Measurements from ENCODE around the gene KLHL40.

The KLHL40 gene, protein sequence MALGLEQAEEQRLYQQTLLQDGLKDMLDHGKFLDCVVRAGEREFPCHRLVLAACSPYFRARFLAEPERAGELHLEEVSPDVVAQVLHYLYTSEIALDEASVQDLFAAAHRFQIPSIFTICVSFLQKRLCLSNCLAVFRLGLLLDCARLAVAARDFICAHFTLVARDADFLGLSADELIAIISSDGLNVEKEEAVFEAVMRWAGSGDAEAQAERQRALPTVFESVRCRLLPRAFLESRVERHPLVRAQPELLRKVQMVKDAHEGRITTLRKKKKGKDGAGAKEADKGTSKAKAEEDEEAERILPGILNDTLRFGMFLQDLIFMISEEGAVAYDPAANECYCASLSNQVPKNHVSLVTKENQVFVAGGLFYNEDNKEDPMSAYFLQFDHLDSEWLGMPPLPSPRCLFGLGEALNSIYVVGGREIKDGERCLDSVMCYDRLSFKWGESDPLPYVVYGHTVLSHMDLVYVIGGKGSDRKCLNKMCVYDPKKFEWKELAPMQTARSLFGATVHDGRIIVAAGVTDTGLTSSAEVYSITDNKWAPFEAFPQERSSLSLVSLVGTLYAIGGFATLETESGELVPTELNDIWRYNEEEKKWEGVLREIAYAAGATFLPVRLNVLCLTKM

DNA sequence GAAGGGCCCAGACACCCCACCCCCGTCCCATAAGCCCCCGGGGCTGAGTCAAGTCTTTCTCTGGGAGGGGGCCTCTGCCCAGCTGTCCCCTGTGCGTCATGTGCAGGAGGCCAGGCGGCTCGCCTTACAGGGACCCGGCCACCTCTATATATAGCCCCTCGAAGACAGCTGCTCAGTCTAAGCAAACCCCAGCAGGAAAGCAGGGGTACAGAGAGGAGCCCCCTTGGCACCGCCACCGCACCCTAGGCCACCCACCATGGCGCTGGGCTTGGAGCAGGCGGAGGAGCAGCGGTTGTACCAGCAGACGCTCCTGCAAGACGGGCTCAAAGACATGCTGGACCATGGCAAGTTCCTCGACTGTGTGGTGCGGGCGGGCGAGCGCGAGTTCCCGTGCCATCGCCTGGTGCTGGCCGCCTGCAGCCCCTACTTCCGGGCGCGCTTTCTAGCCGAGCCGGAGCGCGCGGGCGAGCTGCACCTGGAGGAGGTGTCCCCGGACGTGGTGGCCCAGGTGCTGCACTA lies at the start of gene KLHL40:
TSS of gene KLHL40 (plus strand) at position 175 of the 519 bp plus-strand sequence. CDS start at position 257, 82 bp downstream.
- no peak for DNase-seq (ENCODE audit: extremely low read depth in 1 of 2, low read depth in 1 of 2)

DNA sequence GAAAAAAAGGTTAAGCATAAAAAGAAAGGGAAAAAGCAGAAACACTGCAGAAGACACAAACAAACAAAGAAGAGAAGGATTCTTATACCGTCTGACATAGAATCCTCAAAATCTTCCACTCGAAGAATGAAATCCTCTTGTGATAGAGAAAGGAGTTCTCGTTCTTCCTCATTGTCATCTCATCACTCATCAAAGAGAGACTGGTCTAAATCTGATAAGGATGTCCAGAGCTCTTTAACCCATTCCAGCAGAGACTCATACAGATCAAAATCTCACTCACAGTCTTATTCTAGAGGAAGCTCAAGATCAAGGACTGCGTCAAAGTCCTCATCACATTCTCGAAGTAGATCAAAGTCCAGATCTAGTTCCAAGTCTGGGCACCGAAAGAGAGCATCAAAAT lies 48.3 kb upstream of the KLHL40 start:
- no peak for DNase-seq (ENCODE audit: extremely low read depth in 1 of 2, low read depth in 1 of 2)

DNA sequence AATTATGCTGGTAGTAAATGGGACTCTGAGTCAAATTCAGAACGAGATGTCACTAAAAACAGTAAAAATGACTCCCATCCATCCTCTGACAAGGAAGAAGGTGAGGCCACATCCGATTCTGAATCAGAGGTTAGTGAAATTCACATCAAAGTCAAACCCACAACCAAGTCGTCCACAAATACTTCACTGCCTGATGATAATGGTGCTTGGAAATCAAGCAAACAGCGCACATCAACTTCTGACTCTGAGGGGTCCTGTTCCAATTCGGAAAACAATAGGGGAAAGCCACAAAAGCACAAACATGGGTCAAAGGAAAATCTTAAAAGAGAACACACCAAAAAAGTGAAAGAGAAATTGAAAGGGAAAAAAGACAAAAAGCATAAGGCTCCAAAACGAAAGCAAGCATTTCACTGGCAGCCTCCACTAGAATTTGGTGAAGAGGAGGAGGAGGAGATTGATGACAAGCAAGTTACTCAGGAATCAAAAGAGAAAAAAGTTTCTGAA lies 46.9 kb upstream of the KLHL40 start:
- DNase-seq (ENCODE audit: extremely low read depth in 1 of 2, low read depth in 1 of 2), result peak in 1 of 2 donors; percentile 47

DNA sequence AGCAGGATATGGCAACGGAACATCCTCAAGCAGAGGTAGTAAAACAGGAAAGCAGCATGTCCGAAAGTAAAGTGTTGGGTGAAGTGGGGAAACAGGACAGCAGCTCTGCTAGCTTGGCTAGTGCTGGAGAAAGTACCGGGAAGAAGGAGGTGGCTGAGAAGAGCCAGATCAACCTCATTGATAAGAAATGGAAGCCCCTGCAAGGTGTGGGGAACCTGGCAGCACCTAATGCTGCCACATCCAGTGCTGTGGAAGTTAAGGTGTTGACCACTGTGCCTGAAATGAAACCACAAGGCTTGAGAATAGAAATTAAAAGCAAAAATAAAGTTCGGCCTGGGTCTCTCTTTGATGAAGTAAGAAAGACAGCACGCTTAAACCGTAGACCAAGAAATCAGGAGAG lies 46.1 kb upstream of the KLHL40 start:
- DNase-seq (ENCODE audit: extremely low read depth in 1 of 2, low read depth in 1 of 2), result no peak

DNA sequence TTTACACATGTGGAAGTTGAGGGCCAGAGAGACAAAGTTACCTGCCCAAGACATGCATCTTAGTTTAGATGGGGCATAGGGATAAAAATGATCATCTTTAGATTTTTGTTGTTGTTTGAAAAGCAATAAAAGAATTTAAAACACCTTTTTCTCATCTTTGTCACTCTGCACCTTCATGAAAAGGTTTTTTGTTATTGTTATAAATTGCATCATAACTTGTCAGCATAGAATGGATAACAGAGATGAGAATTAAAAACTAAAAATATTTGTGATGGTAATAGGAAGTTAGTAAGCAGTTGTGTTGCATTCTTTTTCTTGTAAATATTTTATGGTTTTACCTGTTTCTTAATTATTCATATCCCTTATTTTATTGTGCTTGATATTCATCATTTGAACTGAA lies 45.2 kb upstream of the KLHL40 start:
- no peak for DNase-seq (ENCODE audit: extremely low read depth in 1 of 2, low read depth in 1 of 2)

DNA sequence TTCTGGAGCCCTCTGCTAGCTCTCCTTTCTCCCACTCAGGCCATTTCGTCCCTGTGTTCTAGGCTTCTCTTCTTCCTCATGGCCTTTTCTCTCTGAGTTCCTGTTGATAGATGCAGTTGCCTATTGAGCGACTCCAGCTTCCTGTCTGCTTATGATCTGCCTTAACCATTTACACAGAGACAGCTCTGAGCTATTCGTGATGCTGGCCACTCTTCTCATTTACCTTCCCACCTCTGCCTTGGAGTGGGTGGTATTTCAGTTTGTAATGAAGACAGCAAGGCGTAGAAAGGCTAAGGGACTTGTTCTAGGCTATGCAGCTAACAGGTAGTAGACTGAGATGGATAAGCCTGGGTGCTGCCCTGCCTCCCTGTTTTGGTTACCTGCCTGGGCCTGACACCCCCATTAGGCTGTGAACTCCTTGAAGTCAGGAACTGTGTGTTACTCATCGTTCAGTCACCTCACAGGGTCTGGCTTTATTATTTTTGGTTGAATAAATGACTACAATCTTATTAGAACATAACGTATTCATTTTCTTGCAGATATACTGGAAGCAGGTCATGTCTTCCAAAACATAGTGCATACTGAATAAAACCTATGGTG lies 44.5 kb upstream of the KLHL40 start:
- DNase-seq (ENCODE audit: extremely low read depth in 1 of 2, low read depth in 1 of 2), result no peak

DNA sequence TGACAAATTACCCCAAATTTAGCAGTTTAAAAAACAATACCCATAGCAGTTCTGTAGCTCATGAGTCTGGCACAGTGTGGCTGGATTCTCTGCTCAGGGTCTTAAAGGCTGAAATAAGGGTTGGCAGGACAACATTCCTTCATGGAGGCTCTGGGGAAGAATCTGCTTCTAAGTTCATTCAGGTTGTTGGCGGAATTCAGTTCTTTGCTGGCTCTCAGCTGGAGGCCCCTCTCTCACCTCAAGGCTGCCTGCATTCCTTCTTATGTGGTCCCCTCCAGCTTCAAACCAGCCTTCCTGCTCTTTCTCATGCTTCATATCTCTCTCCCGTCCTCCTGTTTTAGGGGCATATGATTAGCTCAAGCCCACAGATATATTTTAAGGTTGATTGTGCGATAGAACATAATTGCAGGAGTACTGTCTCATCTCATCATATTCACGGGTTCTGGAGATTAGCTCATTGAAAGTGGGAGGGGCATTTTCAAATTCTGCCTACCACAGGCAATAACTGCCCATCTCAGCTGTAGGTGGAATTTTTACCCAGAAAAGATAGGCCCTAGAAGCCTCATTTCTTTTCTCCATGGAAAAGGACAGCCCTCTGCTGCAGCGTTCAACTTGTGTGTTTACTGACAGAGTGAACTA lies 37.4 kb upstream of the KLHL40 start:
- DNase-seq (ENCODE audit: extremely low read depth in 1 of 2, low read depth in 1 of 2), result no peak

DNA sequence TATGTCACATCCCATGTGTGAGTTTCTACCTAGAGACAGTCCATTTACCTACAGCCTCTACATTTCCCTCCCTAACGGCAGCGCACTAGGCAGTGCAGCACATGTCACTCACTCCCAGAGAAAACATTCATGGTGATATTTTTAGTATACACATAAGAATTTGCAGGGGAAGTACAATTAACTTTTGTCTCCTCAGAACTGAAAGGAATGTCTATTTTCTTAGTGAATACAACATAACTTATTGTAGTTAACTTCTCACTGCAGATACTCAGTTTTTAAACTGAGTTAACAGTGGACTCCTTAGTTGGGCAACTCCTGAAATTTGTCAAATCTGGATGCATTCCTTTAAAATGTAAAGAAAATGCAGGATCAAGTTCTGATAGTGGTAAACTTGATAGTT lies 36.3 kb upstream of the KLHL40 start:
- no peak for DNase-seq (ENCODE audit: extremely low read depth in 1 of 2, low read depth in 1 of 2)

DNA sequence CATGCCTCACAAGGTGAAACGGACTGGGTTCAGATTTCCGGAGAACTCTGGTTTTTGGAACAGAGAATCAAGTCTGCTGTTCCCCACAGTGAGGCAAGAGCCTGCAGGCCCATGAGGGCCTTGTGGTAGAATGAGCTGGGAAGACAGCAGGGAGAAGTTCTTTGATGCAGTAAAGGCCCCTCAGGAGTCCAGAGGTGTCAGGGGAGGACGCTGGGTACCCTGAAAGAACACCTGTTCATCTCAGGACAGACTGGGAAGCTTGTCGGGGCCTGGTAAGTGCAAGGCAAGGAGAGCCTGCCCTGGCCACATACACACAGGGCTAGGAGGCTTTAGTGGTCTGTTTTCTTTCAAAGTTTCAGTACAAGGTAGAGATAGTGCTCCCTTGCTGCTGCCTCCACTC lies 35.6 kb upstream of the KLHL40 start:
- no peak for DNase-seq (ENCODE audit: extremely low read depth in 1 of 2, low read depth in 1 of 2)

DNA sequence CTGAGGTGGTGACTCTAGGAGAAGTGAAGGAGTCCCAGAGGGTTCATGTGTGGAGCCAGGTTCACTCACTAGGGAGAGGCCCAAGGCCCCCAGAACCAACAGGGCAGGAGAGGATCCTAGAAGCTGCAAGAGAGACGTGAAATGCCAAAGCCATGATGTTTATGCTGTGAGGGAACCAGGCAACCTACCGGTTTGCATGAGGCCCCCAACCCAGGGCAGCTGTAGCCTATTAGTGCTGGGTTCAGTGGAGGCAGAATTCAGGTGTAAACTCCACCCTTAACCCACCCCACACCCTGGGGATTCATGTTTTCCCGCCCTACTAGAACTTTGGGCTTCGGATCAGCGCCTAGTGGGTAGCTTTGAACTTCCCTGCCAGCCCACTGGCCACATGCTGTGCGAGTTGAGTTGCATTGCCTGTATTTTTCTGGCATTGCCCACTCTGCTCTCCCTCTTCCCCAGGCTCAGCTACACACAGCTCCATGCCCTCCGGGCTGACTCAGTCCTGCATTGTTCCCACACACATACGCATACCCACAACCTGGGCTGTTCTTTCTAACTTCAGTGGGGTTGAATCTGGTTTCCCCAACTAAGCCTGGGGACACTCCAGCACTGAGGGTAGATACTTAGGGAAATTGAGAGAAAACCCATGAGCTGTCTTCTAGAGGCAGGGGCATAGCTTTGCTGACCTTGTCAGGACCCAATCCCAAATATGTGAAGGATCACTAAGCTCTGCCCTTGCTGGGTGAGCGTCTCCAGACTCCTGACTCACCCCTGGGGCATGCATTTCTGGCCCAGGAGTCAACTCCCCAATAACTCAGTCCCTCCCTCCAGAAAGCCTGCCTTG lies 33.9 kb upstream of the KLHL40 start:
- no peak for DNase-seq (ENCODE audit: extremely low read depth in 1 of 2, low read depth in 1 of 2)

DNA sequence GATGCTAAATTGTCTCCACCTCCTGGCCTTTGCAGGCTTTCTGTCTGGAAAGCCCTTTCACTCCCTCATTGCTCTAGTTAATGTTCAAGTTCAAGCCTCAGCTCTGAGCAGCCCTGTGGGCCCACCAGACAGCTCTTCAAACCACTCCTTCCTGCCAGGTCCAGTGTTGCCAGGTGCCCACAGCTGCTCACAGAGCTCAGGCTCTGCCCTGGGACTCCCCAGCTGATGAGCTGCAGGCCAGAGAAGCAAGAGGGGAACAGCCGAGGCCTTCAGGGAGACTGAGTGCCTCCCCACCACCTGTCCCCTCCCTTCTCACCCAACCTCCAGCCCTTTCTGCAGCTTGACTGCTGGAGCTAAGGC lies 33.1 kb upstream of the KLHL40 start:
- DNase-seq (ENCODE audit: extremely low read depth in 1 of 2, low read depth in 1 of 2), result no peak

DNA sequence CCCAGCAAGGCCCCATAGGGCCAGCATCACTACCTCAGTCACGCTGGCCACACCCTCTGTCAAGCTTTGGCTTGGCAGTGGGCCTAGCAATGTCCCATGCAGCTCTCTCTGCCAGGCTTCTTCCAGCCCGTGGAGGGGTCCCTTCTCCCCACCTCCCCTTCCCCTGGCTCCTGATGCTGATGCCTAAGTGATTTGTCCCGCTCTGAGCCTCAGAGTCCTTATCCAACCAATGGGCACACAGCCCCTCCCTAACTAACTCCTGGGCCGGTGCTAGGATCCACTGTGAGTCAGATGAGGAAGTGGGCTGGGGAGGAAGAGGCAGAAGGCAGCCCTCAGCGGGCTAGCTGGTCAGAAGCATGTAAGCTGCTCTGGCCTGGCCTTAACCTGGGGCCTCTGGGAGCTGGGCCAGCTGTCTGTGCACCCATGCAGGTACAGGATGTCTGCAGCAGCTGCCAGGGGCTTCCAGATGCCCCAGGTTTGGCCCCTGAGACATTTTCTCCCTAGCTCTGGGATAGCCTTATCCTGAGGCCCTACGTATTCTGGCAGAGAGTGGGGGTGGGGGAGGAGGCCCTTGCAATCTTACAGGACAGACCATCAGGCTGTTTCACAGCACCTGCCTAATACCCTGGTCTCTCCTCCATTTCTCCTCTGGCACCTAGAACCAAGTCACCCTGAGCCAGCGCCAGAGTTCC lies 32.6 kb upstream of the KLHL40 start:
- DNase-seq (ENCODE audit: extremely low read depth in 1 of 2, low read depth in 1 of 2), result no peak

DNA sequence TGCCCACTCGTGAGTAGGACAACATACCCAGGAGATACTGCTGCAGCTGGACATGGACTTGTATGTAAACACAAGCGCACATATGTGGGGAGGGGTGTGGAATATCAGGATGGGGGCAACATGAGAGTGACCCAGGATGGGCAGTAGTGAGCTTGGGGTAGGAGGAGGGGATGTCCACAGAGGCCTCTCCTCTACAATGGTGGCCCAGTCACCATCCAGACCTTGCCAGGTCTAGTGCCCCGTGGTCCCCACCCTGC lies 32.1 kb upstream of the KLHL40 start:
- no peak for DNase-seq (ENCODE audit: extremely low read depth in 1 of 2, low read depth in 1 of 2)

DNA sequence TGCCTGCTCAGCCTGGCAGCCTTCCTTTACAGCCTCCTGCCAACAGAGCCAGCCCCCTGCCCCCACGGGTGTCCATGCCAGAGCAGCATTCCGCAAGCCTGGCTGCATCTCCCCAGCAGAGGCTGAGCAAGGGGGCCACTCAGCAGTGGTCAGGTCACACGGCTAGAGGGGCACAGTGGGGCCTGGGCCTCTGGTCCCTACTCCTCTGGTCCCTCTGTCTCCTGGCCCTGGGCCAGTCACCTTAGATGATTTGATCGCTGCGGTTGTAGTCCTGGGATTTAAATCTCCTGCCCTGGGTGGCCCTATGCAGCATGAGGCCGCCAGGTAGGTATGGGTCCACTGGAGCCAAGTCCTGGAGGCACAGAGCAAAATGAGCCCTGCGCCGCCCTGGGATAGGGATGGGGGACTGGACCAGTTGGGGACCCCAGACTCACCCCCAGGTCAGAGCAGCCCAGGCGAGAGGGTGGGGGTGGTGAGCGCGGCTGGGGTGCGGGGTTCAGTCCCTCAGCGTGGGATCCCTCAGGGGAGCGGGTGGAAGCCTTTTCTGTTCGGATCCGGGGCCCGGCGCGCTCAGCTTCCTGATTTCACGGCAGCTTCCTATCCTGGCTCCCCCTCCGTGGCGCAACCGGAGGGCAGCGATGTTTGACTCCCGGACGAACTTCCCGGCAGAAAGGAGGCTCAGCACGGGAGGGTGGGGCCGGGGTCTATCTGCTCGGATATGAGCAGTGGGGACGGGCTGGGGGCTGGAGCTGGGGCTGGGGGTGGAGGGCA lies 31.6 kb upstream of the KLHL40 start, which contains the start of gene ZBTB47:
TSS of gene ZBTB47 (plus strand) at position 138 of the 771 bp plus-strand sequence. CDS start 4,659 bp downstream, outside the sequence.
- no peak for DNase-seq (ENCODE audit: extremely low read depth in 1 of 2, low read depth in 1 of 2)

DNA sequence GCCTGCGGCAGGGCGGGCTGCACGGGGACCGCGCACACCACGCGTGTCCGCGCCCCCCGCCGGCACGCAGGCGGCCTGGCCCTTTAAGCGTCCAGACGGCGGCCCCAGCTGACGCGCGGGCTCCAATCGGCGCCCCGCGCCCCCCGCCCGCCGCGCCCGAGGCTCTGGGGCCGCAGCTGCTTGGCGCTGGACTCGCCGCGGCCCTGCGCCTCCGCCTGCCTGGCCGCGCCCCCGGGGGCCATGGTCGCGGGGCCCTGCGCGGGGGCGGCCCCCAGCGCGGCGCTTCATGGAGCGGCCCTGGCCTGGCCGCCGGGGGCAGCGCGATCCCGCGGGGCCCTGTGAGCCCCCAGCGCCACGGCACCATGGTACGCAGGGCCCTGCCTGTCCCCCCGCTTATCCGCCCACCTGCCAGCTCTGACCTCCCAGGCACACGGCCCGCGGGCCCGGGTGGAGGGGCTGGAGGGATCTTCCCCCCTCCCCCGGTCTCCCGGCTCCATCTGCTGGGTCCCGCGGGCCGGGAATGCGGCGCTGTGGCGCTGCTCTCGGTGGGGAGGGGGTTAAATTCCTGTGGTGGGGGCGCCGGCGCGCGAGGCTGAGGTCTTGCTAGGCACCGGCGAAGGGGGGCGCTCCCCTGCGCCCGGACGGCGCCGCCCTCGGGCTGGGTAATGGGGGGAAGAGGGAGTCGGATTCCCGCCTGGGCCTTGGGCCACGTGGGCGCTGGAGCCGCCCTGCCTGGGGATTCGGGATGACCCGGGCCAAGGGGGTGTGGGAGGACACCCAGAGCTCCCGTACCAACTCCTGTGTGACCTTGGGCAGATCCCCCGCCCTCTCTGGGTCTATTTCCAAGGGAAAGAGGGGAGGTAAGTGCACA lies 30.8 kb upstream of the KLHL40 start:
- DNase-seq (ENCODE audit: extremely low read depth in 1 of 2, low read depth in 1 of 2), result no peak

DNA sequence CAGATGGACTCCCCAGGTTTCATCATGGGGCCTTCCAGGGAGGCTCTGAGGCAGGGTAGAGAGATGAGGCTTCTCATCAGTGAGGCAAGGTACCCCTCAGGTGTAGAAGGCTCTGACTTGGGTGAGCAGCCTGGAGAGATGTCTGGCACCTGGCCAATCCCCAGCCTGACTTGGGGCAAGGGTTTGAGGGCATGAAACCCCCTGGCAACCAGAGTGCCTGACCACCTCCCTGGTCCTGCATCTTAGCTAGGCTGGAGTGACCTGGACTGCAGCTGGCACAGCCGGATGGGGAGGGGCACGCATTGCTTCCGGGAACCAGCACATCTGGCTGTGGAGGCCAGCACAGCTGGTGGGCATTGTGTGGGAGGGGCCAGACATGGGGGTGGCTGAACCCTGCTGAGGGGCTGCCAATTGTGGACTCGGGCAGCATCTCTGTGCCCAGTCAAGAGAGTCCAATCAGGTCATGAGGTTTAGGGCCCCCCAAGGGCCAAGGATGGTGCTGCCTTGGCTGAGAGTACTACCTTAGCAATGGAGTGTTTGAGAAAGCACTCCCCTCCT lies 29.9 kb upstream of the KLHL40 start:
- no peak for DNase-seq (ENCODE audit: extremely low read depth in 1 of 2, low read depth in 1 of 2)

DNA sequence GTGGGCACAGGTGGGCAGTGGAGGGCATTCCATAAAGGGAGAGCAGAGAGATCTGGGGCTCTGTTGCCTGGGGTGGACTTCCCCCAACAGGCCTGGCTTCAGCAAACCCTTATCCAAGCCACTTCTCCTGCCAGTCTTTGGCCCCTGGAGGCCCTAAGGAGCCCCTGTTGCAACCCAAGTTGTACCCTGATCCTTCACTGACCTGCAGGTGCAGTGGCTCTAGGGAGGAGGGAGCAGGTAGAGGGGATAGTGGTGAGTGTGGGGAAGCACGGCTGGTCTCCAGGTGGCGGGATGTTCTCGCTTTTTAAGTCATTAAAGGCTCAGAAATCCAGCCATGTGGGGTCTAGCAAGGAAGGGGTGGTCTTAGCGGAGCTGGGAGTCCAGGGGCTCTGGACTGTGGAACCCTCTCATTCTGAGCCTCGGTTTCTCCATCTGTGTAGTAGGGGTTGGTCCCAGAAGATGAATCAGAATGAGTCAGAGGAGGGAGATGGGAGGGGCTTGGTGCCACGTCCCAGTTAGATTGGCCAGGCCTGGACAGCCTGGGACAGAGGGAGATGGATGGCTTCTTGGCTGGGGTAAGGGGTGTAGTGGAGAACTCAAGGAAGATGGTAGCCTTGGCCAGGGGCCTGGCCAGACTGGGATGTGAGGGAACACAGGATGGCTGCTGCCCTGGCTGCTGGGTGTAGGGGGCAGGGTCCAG lies 29.2 kb upstream of the KLHL40 start:
- DNase-seq (ENCODE audit: extremely low read depth in 1 of 2, low read depth in 1 of 2), result no peak

Data from stimulated activated CD8-positive, alpha-beta memory T cell treated with anti-CD3 and anti-CD28 coated beads, Interleukin-7, amount 100 ng/mL, for 48 hours (primary cell).